Smooth muscle cell (in vitro differentiated cells): ENCODE data around the gene PPIL6. TPM values are rescaled to one million over a fixed set of nuclear protein-coding genes. Genes with fewer than 3 reads are reported as not detected.

Experiments
- DNase-seq: peaks from one replicate; lab custom pipeline; 2025; ENCODE audit not compliant: unreplicated experiment; lab: John Stamatoyannopoulos, UW
- H2AFZ ChIP-seq: fragments of 200-600 bp; sonication (generic); 2 replicates; pipeline ENCODE4 v1.6.0; 2016; ENCODE audit warnings: antibody characterized with exemption, low read depth, mild to moderate bottlenecking
- H3F3A ChIP-seq: fragments of 200-600 bp; sonication (generic); 2 replicates; pipeline ENCODE4 v1.6.0; 2017; ENCODE audit warnings: antibody characterized with exemption, low read depth
- H3K27ac ChIP-seq: fragments of 200-600 bp; sonication (generic); 2 replicates; pipeline ENCODE4 v1.5.1; 2016; ENCODE audit warnings: low read depth, mild to moderate bottlenecking
- H3K27me3 ChIP-seq: fragments of 200-600 bp; sonication (generic); 2 replicates; pipeline ENCODE4 v1.6.1; 2016; ENCODE audit warnings: low read depth, mild to moderate bottlenecking
- H3K36me3 ChIP-seq: fragments of 200-600 bp; sonication (generic); 2 replicates; pipeline ENCODE4 v1.5.1; 2016; ENCODE audit warnings: low read depth
- H3K4me1 ChIP-seq: fragments of 200-600 bp; sonication (generic); 2 replicates; pipeline ENCODE4 v1.5.1; 2016; ENCODE audit warnings: low read depth
- H3K4me2 ChIP-seq: fragments of 200-600 bp; sonication (generic); 2 replicates; pipeline ENCODE4 v1.6.0; 2016; ENCODE audit warnings: mild to moderate bottlenecking
- H3K4me3 ChIP-seq: fragments of 200-600 bp; sonication (generic); 2 replicates; pipeline ENCODE4 v1.5.1; 2016; ENCODE audit warnings: mild to moderate bottlenecking
- H3K79me2 ChIP-seq: fragments of 200-600 bp; sonication (generic); 2 replicates; pipeline ENCODE4 v1.6.0; 2016; ENCODE audit warnings: low read depth, mild to moderate bottlenecking
- H3K9ac ChIP-seq: fragments of 200-600 bp; sonication (generic); 2 replicates; pipeline ENCODE4 v1.6.0; 2016; ENCODE audit warnings: low read depth
- H3K9me3 ChIP-seq: fragments of 200-600 bp; sonication (generic); replicated peaks from 2 replicates; pipeline ENCODE4 v1.5.1; 2016; ENCODE audit warnings: low read depth
- H4K20me1 ChIP-seq: fragments of 200-600 bp; sonication (generic); 2 replicates; pipeline ENCODE4 v1.6.0; 2016; ENCODE audit warnings: low read depth
- WGBS: methylation state at CpG from one replicate; pipeline ENCODE4 v1.1.7; 2016; ENCODE audit warnings: low lambda C conversion rate; 5-methylcytosine and 5-hydroxymethylcytosine counted together
- polyA plus RNA-seq: library from polyadenylated mRNA; unstranded; fragments of >200 nt; fragmentation: Nextera tagmentation; extraction: Ambion mirVana; gene quantifications from 2 replicates; pipeline ENCODE4 v1.2.1, GENCODE V29; 2016
- total RNA-seq: library from RNA; depleted of rRNA; stranded (reverse); fragments of >200 nt; gene quantifications from 2 replicates; pipeline ENCODE4 v1.2.3, GENCODE V29; 2014
- TF ChIP-seq, protein P1 (sequence below): fragments of 200-600 bp; sonication (generic); IDR thresholded peaks from 2 replicates; pipeline ENCODE4 v1.5.1; 2017; ENCODE audit warnings: borderline replicate concordance, mild to moderate bottlenecking, antibody characterized with exemption; ENCODE audit not compliant: insufficient read depth, poor library complexity, severe bottlenecking

Gene PPIL6
- total and polyA plus RNA-seq, 2 experiments from 2014 or later = 1.3 to 1.7 TPM

- no peaks in the 10 kb centered on the region for H3K9me3 ChIP-seq
- WGBS = 95% methylated on average over 9 of the region's 9 CpGs
- H3K9ac ChIP-seq = no peak overlapping the region
- peaks cover 11% of the 10 kb centered on the region for H3K4me1 ChIP-seq
- H3K4me3 ChIP-seq = no peak overlapping the region
- no peaks in the 10 kb centered on the region for H3F3A ChIP-seq
- H3K27me3 ChIP-seq = no peaks in the 10 kb centered on the region
- no peak overlapping the region for H3K27ac ChIP-seq
- H3K4me2 ChIP-seq = no peak overlapping the region
- DNase-seq = no peak
- H3K79me2 ChIP-seq = no peaks in the 10 kb centered on the region
- no peaks in the 10 kb centered on the region for H3K36me3 ChIP-seq
- no peaks in the 10 kb centered on the region for H4K20me1 ChIP-seq
- no peak overlapping the region for H2AFZ ChIP-seq
- TF ChIP-seq, protein P1, sequence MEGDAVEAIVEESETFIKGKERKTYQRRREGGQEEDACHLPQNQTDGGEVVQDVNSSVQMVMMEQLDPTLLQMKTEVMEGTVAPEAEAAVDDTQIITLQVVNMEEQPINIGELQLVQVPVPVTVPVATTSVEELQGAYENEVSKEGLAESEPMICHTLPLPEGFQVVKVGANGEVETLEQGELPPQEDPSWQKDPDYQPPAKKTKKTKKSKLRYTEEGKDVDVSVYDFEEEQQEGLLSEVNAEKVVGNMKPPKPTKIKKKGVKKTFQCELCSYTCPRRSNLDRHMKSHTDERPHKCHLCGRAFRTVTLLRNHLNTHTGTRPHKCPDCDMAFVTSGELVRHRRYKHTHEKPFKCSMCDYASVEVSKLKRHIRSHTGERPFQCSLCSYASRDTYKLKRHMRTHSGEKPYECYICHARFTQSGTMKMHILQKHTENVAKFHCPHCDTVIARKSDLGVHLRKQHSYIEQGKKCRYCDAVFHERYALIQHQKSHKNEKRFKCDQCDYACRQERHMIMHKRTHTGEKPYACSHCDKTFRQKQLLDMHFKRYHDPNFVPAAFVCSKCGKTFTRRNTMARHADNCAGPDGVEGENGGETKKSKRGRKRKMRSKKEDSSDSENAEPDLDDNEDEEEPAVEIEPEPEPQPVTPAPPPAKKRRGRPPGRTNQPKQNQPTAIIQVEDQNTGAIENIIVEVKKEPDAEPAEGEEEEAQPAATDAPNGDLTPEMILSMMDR = no peak
Observed at GRCh38 chr6:109445382-109445781, 5.0 kb upstream of the PPIL6 start.

GRCh38 chr6:109443425-109443950 is 3.1 kb upstream of the PPIL6 start:
- no peak for DNase-seq
- Histone ChIP-seq H3K9ac (no peak overlapping the region), H3K9me3 (no peaks in the 10 kb centered on the region), H3K27me3 (no peaks in the 10 kb centered on the region), H3K4me1 (peaks cover 21% of the 10 kb centered on the region), H2AFZ (no peak overlapping the region), H3K79me2 (no peaks in the 10 kb centered on the region), H3K36me3 (no peaks in the 10 kb centered on the region), H3F3A (no peaks in the 10 kb centered on the region), H4K20me1 (no peaks in the 10 kb centered on the region), H3K4me3 (no peak overlapping the region), H3K27ac (no peak overlapping the region), H3K4me2 (no peak overlapping the region)
- TF ChIP-seq, protein P1 = no peak
- WGBS = 98% methylated on average over 10 of the region's 10 CpGs

GRCh38 chr6:109442393-109442924 is 2.0 kb upstream of the PPIL6 start:
- H3K4me2 ChIP-seq = no peak overlapping the region
- no peak for DNase-seq
- H3K27ac ChIP-seq = no peak overlapping the region
- peaks cover 21% of the 10 kb centered on the region for H3K4me1 ChIP-seq
- H2AFZ ChIP-seq = no peak overlapping the region
- no peaks in the 10 kb centered on the region for H3K9me3 ChIP-seq
- H3K36me3 ChIP-seq = no peaks in the 10 kb centered on the region
- TF ChIP-seq, protein P1 = no peak
- no peaks in the 10 kb centered on the region for H3K27me3 ChIP-seq
- H3F3A ChIP-seq = no peaks in the 10 kb centered on the region
- H3K79me2 ChIP-seq = no peaks in the 10 kb centered on the region
- no peaks in the 10 kb centered on the region for H4K20me1 ChIP-seq
- 97% methylated on average over 6 of the region's 6 CpGs for WGBS
- H3K9ac ChIP-seq = no peak overlapping the region
- H3K4me3 ChIP-seq = no peak overlapping the region
